SHP77 (cell line): ENCODE results near the gene MMP1.

Source experiments
- DNase-seq, 2 experiments: peaks; one replicate each; lab custom pipeline; 2025; lab: John Stamatoyannopoulos, UW

MMP1 gene

DNA sequence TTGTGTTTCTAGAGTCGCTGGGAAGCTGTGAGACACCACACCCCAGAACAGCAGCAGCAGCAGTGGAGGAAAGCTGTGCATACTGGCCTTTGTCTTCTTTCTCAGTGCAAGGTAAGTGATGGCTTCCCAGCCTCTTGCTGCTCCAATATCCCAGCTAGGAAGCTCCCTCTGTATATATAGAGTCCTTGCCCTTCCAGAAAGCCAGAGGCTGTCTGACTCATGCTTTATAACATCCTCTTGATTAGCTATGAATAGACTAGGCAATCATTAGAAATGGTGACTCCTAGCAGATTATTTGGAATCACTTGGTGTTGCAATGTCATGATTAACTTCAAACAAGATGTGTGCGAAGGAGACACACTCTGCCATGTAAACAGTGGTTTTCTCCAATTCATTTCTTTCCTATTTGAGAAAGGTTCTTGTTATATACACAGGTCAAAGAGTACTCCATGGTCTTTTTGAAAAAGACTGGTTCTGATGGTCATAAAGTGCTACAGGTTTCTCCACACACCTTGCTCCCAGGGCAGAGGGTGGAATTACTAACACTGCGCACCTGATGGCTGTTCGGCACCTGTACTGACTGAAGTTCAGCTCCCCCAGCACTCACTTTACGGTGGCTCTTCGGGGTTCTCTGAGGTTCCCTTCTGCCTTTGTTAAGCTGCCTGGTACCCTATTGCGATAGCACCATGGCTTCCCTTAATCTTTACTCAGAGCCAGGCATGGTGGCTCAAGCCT, at the start of gene MMP1:
Gene MMP1 (minus strand): TSS at position 149 of the 735 bp plus-strand sequence. CDS start 68 bp downstream, at position 81.
- no peak for DNase-seq

DNA sequence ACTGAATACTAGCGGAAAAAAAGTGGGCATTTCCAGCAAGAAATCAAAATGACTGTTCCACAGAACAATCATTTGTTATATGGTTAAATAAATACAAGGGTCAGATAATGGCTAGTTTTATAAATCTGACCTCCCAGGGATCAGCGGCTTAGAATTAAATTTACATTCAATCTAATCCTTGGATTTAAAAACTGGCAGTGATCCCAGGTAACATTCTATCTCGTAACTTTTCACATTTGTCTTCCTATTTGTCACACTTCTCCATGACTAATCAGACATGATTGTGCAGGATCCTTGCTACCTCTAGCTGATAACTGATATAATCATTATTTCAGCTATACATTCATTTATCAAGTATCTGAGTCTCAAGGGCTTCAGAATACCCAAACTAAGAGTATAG, 48.3 kb upstream of the MMP1 start:
- DNase-seq, result no peak

DNA sequence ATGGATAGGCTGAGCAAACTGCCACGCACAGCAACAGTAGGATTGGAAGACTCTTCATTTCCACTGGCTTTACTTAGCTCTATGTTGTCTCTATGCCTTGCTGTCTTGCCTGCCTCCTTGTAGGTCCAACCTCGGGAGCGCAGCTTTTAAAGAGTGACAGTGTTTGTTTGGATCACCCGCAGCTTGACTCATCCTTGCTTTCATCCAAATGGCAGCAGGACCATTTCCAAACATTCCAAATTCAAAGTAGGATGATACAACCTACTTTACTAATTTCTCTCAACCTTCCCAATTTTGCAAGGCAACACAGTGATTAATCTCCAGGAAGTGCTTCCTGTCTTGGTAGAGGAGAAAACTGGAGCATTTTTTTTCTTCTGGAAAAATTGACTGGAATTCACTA, 45.5 kb upstream of the MMP1 start, which contains the start of gene MMP3:
Gene MMP3 (minus strand): TSS at position 121 of the 400 bp plus-strand sequence. CDS start 63 bp downstream, at position 58.
- no peak for DNase-seq

DNA sequence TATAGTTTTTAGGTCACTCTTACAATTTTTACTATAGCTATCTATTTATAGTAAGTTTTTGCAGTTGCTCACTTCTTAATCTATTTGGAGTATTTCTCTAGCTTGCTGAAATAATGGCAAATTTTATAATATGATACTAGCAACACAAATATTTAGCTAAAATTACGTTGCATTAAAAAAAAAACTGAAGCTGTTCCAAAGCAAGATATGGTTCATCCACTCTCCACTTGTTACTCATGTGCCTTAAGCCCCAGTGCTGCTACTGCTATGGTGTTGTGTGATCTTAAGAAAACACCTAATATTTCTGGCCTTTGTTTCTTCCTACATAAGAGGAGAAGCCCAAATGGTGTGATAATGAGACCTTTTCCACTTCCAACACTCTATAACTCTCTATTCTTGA, 45.0 kb upstream of the MMP1 start:
- no peak for DNase-seq

DNA sequence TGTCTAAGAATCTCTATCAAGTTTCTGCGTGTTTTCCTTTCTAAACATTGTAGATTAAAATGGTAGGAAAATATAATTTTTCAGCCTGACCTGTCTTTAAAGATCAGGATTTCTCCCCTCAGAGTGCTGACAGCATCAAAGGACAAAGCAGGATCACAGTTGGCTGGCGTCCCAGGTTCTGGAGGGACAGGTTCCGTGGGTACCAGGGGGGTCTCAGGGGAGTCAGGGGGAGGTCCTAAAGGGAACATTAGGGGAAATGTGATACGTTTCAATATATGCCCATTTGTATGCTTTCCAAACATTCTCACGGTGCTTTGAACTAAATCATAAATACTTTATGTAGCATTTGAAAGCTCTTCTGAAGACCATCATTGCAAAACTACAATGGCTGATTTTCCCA, 42.1 kb upstream of the MMP1 start:
- DNase-seq, result no peak

DNA sequence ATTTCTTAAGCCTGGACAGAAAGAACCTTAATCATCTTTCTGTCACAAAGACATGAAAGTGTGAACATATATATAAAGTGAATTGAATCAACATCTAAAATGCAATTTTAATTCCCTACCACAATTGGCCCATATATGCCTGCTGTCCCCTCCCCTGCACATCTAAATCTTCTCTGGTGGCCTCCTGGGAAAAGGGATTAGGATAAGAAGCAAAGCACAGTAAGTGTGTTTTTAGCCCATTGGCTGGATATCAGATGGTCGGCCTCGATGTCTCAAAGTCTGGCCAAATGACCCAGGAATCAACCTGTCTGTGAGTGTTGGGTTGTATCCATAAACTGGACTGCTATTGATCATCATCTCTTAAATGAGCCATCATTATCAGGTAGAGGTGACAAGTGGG, 39.7 kb upstream of the MMP1 start:
- no peak for DNase-seq

DNA sequence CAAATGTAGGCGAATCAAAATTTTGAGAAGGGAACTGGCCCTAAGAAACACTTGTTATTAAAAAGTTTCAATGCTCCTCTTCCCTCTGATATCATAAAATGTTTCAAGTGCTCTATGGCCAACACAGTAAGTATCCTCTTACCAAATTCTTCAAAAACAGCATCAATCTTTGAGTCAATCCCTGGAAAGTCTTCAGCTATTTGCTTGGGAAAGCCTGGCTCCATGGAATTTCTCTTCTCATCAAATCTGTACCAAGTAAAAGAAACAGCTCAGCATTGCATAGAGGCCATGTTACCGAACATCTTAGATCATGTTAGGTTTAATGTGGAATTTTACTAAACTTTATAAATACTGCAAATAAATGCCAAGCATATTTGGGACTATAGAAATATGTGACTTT, 39.2 kb upstream of the MMP1 start:
- no peak for DNase-seq

DNA sequence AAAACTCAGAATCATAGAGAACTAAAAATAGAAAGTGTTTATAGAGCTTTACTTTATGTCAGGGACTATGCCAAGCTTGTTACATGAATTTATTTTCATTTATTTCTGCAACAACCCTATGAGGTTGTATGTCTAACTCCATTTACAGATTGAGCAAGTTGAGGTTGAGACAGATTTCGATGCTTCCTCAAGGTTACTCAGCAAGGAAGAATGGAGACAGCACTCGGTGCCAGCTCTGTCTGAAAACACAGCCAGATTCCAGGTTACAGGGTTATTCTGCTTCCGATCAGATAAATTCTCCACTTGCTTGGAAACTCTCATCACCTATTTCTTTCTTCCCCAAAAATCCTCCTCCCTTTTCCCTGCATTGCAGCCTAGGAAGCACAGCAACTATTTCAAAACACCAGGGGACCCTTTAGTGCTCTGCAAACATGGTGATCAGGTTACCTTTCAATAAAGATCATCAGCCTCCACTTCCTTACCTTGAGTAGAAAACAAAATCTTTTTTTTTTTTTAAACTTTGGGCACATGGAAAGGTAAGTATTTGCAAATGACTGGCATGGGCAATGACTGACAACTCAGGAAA, 38.4 kb upstream of the MMP1 start:
- no peak for DNase-seq

DNA sequence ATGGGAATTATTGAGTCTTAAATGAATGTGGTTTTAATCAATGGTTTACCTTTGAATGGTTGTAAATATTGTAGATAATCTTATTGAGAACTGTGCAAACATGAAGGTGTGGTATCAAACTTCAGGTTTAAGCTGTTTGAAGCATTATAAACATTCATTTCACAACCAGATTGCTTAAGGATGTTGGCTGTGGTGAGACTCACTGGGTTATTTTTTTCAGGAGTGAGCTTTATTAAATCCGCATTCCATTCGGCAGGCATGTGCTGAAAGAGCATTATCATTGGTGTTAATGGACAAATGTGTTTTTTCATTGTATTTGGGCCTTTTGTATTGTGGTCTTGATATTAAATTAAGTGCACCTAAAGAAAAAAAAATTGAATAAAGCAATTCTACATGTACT, 35.8 kb upstream of the MMP1 start:
- DNase-seq, result no peak

DNA sequence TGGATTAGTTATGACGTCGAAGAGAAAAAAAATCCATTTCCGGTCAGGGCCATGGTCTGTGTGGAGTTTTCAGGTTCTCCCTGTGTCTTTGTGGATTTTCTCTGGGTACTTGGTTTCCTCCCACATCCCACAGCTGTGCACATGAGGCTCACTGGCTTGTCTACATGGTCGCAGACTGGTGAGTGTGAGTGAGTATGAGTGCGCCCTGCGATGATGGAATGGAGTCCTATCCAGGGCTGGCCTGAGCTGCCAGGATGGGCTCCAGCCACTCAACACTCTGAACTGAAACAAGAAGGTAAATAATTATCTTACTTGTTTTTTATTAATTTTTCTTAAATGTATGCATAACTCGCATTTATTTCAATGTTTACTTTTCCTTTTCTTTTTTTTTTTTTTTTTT, 34.7 kb upstream of the MMP1 start:
- no peak for DNase-seq

DNA sequence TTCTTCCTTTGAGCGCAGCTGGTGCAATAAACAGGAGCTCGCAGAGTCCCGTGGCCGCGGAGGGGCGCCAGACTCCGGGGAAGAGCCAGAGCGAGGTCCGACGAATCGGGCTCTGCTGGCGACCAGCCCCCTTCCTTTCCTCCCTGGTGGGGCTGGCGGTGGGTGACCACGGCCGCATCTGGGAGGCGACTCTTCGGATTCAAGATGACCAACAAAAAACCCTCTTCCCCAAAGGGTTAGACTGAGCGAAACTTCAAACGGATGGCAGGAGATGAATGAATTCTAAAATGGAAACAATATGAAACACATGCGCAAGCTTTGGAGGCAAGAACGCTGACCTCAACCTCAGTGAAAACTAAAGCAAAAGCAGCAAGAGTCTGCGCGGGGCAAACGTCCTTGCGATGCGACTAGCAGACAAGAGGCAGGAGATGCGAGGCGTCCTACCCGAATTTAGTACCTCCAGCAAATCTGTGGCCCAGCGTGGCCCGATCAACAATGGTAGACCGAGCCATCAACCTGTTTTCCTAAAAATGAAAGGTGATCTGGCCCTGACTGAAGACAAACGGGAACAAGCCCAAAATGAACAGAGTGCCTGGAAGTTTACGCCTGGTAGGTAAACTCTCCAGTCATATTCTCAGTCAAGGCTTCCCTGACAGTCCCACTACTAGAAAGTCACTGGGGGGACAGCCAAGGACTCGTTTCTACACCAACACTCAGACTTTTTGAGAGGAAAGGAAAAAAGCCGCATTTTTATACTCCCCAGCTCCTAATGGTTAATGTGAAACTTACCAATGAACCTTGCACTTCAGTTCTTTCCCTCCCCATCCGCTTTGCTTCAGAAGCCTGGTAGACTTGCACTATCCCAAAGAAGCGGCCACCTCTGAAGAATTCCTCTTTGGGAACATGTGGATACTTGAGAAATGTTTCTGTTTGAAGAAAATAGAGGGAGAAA, 33.8 kb upstream of the MMP1 start:
- no peak for DNase-seq

DNA sequence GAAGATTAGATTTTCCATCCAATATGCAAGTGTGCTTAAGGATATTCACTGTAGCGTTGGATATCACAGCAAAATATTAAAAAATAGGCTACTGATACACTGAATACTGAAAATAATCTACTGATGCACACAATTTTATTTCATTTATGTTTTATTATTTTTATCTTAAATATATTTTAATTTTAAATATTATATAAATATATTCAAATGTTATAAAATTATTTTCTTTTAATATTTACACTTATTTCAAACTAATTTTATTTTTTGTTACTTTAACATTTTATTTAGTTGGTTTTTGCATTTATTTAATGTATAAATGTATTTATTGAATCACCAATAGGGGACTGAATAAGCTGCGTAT, 33.1 kb upstream of the MMP1 start:
- DNase-seq, result no peak

DNA sequence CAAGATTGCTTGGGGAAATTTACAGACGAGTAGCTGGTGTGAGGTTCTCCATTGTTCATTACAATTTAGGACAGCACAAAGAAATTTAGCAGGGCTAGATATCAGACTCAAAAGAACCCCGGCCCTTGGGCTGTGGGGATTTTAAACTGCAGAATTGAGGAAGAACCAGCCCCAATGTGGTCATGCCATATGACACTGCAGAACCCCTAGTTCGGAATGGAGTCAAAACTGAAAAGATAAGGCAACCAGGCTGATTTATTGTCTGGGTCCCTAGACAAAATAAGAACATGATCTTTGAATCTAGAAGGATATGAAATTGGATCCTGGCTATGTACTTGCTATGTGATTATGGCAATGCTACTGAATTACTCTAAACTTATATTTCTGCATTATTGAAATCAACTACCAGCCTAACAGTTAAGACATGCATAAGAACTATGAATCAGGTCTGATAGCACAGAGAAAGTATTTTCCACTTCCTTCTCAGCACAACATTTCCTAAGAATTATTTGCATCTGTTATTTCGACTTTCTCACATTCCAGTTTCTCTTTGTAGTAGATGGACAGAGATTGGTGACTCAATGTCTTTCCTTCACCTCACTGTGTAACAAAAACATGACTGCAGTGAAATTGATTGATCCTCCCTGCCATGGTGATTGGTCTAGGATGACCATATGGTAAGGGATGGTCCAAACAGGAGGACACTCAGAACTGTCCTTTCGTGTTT, 32.2 kb upstream of the MMP1 start:
- no peak for DNase-seq

DNA sequence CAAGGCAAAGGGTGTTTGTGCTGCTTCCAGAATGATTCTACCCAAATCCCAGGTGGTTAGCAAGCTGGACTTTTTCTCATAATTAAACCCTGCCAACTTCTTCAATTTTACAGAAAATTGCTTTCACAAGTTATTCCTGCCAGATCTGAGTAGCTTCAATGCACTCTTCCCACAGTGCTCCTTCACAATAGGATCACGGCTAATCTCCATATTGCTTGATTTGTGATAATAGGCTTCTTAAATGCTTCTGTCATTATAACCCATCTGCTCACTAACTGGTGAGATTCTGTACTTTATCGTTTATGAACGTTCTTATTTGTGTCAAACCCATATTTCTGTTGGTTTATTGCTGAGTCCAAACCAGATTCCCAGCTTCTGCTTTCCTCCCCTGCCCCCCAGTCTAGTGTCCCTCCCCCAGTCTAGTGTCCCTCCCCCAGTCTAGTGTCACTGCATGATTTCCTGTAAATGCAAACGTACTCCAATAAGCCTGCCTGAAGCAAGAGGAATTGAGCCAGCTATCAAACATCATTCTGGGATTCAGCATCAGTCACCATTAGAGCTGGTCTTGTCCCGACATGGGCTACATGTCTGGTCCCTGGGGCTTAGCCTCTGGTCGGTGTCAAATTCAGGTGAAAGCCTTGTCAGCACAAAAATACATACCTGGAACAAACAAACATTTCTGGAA, 31.5 kb upstream of the MMP1 start:
- DNase-seq, result no peak

DNA sequence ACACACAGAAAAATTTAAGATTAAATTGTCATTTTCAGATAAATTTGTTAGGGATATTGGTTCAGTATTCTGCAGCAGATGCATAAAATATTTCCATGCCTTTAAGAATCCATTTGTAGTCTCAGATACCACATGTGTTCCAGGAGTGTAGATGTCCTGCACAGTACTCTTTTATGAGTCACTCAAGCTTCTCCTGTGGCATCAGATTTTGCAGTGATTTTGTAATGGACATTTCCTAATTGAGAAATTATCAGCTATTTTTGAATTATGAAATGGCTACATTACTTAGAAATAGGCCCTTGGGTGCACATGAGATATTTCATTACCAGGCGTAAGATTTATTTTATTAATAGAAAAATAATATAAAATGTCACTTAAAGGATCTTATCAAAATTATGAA, 26.6 kb upstream of the MMP1 start:
- no peak for DNase-seq

DNA sequence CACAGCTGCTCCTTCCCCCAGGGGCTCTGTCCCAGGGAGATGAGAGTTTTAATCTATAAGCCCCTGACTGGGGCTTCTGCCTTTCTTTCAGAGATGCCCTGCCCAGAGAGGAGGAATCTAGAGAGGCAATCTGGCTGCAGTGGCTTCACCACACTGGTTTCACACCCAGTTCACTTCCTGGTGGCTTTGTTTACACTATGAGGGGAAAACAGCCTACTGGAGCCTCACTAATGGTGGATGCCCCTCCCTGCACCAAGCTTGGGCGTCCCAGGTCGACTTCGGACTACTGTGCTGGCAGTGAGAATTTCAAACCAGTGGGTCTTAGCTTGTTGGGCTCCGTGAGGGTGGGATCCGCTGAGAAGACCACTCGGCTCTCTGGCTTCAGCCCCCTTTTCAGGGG, 21.5 kb upstream of the MMP1 start:
- DNase-seq, result no peak

DNA sequence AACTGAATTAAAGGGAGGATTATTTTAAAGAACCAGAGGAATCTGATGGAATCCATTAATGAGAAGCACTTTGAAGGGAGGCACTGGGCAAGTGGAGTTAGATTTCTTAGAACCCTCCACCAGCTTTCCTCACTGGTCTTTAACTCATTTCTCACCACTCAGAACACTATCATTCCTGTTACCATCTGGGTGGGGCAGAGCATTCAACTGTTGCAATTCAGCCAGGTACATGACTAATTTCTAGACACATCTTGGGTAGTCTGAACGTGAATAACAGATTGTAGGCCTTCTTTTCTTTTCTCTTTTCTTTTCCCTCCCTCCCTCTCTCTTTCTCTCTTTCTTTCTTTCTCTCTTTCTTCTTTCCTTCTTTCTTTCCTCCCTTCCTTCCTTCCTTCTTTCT, 15.5 kb upstream of the MMP1 start:
- no peak for DNase-seq

DNA sequence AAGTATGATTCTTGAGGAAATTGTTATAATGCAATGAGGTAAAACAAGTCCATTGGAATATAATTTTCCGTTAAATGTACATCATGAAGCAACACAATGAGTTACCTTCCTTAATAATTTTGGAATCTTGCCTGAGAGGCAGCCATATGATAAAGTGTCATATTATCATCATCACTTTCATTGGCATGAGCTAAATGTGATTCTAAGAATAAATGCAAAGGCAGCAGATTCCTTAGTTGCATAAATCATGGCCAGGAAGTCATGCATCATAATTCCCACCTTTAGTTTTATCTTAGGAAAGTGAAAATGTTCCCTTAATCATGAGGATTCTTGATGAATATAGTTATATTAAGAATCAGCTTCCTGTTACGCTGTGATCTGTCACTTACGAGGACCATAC, 14.2 kb upstream of the MMP1 start:
- DNase-seq, result no peak

DNA sequence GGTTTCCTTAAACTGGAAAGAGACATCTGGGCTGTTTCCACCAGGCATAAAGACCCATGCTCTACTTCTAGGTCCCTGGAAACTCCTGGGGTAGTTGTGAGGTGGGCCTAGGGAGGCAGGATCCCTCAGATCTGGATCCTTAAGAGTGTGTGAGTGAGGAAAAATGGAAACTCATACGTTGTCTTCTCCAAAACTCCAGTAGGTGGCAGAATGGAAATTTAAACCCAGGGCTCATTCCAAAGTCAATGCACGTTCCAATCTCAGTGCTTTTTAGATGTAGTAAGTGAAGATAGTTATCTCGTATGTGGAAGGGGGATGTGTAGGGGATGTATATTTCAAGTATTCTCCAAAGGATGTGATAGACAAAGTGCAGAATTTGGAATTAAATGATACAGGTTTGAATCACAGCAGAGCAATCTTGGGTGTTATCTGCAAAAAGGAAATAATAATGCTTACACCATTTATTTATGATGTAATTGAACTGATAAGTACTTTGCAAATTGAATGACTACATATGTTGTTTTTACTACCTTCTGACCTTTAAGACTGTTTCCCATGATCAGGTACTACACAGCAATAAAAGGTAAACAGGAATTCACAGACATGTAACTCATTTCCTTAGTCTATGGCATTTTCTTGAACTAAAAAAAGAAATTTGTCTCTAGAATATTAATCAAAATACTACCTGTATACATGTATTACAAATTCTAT, 13.1 kb upstream of the MMP1 start:
- DNase-seq, result peak in 1 of 2 experiments; percentile 9

DNA sequence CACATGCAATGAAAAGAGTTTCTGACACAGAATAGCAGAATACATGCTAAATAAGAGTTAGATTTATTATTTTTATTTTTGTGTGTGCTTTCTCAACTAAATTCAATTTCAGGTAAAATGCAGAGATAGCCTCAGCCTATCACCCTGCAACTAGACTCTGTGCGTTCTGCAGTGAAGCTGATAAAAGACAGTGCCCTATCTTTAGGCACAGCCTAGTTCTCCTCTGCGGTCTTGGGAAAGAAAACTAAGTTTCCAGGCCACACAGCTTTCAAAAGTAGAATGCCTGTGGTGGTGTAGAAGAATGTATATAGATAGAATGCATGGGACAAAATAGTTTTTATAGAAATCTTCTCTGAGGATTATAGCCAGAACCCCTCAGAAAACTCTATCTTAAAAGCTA, 12.0 kb upstream of the MMP1 start:
- no peak for DNase-seq

DNA sequence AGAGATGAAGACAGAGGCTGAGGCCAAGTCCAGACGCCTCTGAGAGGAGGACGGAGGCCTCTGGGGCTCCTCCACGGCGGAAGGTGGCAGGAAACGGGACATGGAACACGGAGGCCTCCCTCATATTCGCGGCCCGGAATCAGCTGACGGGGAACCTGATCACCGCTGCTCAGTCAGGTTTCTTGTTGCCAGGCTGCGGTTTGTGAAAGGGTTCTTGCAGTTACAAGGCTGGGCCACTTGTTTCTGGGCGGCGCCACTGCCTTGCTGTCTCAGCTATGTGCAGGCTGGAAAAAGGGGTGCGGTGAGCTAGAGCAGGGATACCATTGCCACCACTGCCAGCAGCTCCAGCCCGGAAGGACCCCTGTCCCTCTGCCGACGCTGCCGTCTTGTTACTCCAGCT, 10.0 kb upstream of the MMP1 start:
- DNase-seq, result peak in 1 of 2 experiments; percentile 22
